Heart left ventricle (tissue), 16 donors: ENCODE measurements around the gene SARS1. TPM values are rescaled to one million over a fixed set of nuclear protein-coding genes. Genes with fewer than 3 reads are reported as not detected.

Source experiments
- ATAC-seq, 4 donors: fragments of 200-7000 bp; cut with Tn5 transposase; one replicate each; pipeline ENCODE4 v1.9.1; 2020 to 2022; ENCODE audit warnings: moderate library complexity in 4 of 4, mild to moderate bottlenecking in 3 of 4, moderate number of reproducible peaks in 1 of 4
- DNase-seq, 5 donors: peaks; one replicate each; pipeline ENCODE4 v3.0.0-alpha.2; 2020
- H3K27ac ChIP-seq, 12 donors: fragments of 200-600 bp; sonication (generic) in 4 of 12; one replicate each; pipeline versions ENCODE4 v1.5.0 to v1.8.0; 2016 to 2022; ENCODE audit warnings: mild to moderate bottlenecking in 2 of 12
- H3K27me3 ChIP-seq, 9 donors: fragments of 200-600 bp; sonication (generic) in 2 of 9; one replicate each; pipeline versions ENCODE4 v1.5.1 to v1.8.0; 2016 to 2022; ENCODE audit warnings: mild to moderate bottlenecking in 3 of 9
- H3K36me3 ChIP-seq, 9 donors: fragments of 200-600 bp; sonication (generic) in 2 of 9; one replicate each; pipeline versions ENCODE4 v1.5.0 to v1.8.0; 2018 to 2022; ENCODE audit warnings: mild to moderate bottlenecking in 2 of 9
- H3K4me1 ChIP-seq, 12 donors: fragments of 200-600 bp; sonication (generic) in 4 of 12; one replicate each; pipeline versions ENCODE4 v1.5.0 to v1.8.0; 2016 to 2022; ENCODE audit warnings: mild to moderate bottlenecking in 3 of 12
- H3K4me3 ChIP-seq, 12 donors: fragments of 200-600 bp; sonication (generic) in 4 of 12; one replicate each; pipeline versions ENCODE4 v1.5.0 to v1.8.0; 2017 to 2022; ENCODE audit warnings: mild to moderate bottlenecking in 9 of 12, moderate library complexity in 4 of 12
- H3K9me3 ChIP-seq, 12 donors: fragments of 200-600 bp; sonication (generic) in 4 of 12; one replicate each; pipeline versions ENCODE4 v1.5.0 to v1.8.0; 2016 to 2022; ENCODE audit warnings: mild to moderate bottlenecking in 1 of 12
- CTCF ChIP-seq, 12 donors: fragments of 200-600 bp; sonication (generic) in 4 of 12; IDR thresholded peaks; one replicate each; pipeline versions ENCODE4 v1.5.0 to v1.8.0; 2018 to 2022; ENCODE audit warnings: antibody characterized with exemption in 12 of 12, mild to moderate bottlenecking in 5 of 12
- POLR2A ChIP-seq, 2 donors: fragments of 450-650 bp; IDR thresholded peaks; one replicate each; pipeline ENCODE4 v1.6.1; 2017; ENCODE audit warnings: antibody characterized with exemption in 2 of 2, mild to moderate bottlenecking in 2 of 2, moderate library complexity in 2 of 2
- WGBS, 4 donors: extraction: QIAGEN DNeasy Blood & Tissue Kit in 2 of 4; methylation state at CpG; one replicate each; pipeline versions ENCODE4 v1.1.5 to v1.1.7; 2013 to 2018; 5-methylcytosine and 5-hydroxymethylcytosine counted together
- intact Hi-C, 10 donors: fragments of 100-400 bp; cut with DNase I; formaldehyde crosslinking; loops; one replicate each; pipeline versions ENCODE4 v1.11.1 to v1.14.2; 2022
- polyA plus RNA-seq, 2 donors: library from polyadenylated mRNA; stranded (reverse); fragments of 200-250 nt; gene quantifications; one replicate each; pipeline ENCODE4 v1.2.3, GENCODE V29; 2013
- total RNA-seq, 9 donors: library from RNA; depleted of rRNA in 2 of 9; stranded (reverse); fragments of >200 nt in 2 of 9; fragmentation: NEBNext Ultra II Directional in 3 of 9; extraction: Animal tissue kit (Norgen Biotek cat#: 25700) in 3 of 9; gene quantifications; one replicate each; pipeline versions ENCODE4 v1.1.0 to v1.2.4, GENCODE V29; 2016 to 2023
- donor health status: ischemic (EF 13 %, LVEDD 7.1; RV severe dilation, severe dysfunction).
- donor health status: healthy with polysubstance abuse.
- donor health status: DM: no; HTN: yes; CAD: no.
- donor health status: DM: no; HTN: no; CAD: no.
- donor health status: ischemic (EF 25% LVEDD 6.9; RV normal size, moderate dysfunction).
- donor health status: ischemic (EF 25% LVEDD 5.7; RV mildly dilated, moderate dysfunction).
- donor health status: healthy.
- donor health status: DM: yes; HTN: yes; CAD: no.
- donor health status: ischemic (EF 35%, LVEDD 5.7; RV mildly dilated, moderate dysfunction).
- donor health status: nonischemic (EF 11% LVEDD 7.7; RV severe dilation, severe dysfunction).
- donor health status: DM: yes; HTN: yes; CAD: no.
- donor health status: PGD.
- donor health status: ischemic (EF 29% LVEDD 5.4; RV normal size, mild dysfunction).
- donor health status: nonischemic (EF 23%, LVEDD 6.1; RV moderate dilation, normal function).

Gene SARS1
- total and polyA plus RNA-seq, 11 donors: 41.1 to 179 (median 102) TPM

- DNase-seq (no peak), ATAC-seq (peak in 1 of 4 donors; percentile 51)
- peak overlapping the region in 1 of 12 donors; percentile 31 for H3K27ac ChIP-seq
- intact Hi-C loops: loop anchor here in 6 of 10 donors (5.0 to 10.0 kb wide), 2 partner anchors 257 to 260 kb away; partner anchors contain the start of gene GPR61 (in 1 of the 6)
- peaks cover 0 to 7% (median 1%) of the 10 kb centered on the region in 12 donors for H3K4me1 ChIP-seq
- H3K36me3 ChIP-seq: peaks cover 0 to 6% (median 0%) of the 10 kb centered on the region in 9 donors
- no peak overlapping the region for H3K4me3 ChIP-seq
- no peaks in the 10 kb centered on the region for H3K27me3 ChIP-seq
- WGBS, 4 donors: 76 to 82% (median 81%) methylated on average over 23 to 24 of the region's 24 CpGs
- H3K9me3 ChIP-seq: no peaks in the 10 kb centered on the region
- no peak for TF ChIP-seq CTCF (IDR thresholded peaks at IDR 0.05)
- TF ChIP-seq POLR2A (IDR thresholded peaks at IDR 0.05): no peak
These were observed 61.1 kb downstream of the SARS1 start for GRCh38 chr1:109274533-109275476.

GRCh38 chr1:109275706-109276345, 62.1 kb downstream of the SARS1 start:
- H3K27ac ChIP-seq: no peak overlapping the region
- DNase-seq: no peak

GRCh38 chr1:109277434-109278204, 63.9 kb downstream of the SARS1 start:
- H3K27ac ChIP-seq: no peak overlapping the region
- peaks cover 0 to 9% (median 0%) of the 10 kb centered on the region in 9 donors for H3K36me3 ChIP-seq
- no peaks in the 10 kb centered on the region for H3K9me3 ChIP-seq
- H3K27me3 ChIP-seq: no peaks in the 10 kb centered on the region
- intact Hi-C loops: loop anchor here in 9 of 10 donors (1.0 to 10.0 kb wide), 7 partner anchors 121 to 257 kb away; partner anchors contain the start of gene GPR61 (in 1 of the 9)
- H3K4me1 ChIP-seq: peaks cover 0 to 24% (median 7%) of the 10 kb centered on the region in 12 donors
- peak; percentile 79 to 93 (median 88) for TF ChIP-seq CTCF (IDR thresholded peaks at IDR 0.05)
- no peak for TF ChIP-seq POLR2A (IDR thresholded peaks at IDR 0.05)
- WGBS, 4 donors: 68 to 75% (median 74%) methylated on average over 6 to 7 of the region's 7 CpGs
- peak; percentile 42 to 81 (median 76) for ATAC-seq
- peak; percentile 71 to 87 (median 76) for DNase-seq
- no peak overlapping the region for H3K4me3 ChIP-seq

More at GRCh38 chr1:109275706-109276345, 62.1 kb downstream of the SARS1 start:
- peaks cover 0 to 9% (median 0%) of the 10 kb centered on the region in 9 donors for H3K36me3 ChIP-seq
- ATAC-seq: no peak
- WGBS, 4 donors: 53 to 69% (median 58%) methylated on average over 9 of the region's 9 CpGs
- H3K4me3 ChIP-seq: no peak overlapping the region
- intact Hi-C loops: loop anchor here in 8 of 10 donors (2.0 to 10.0 kb wide), 4 partner anchors 123 to 259 kb away; partner anchors contain the start of gene GPR61 (in 1 of the 8)
- no peaks in the 10 kb centered on the region for H3K27me3 ChIP-seq
- peaks cover 0 to 7% (median 1%) of the 10 kb centered on the region in 12 donors for H3K4me1 ChIP-seq
- TF ChIP-seq CTCF (IDR thresholded peaks at IDR 0.05): no peak
- TF ChIP-seq POLR2A (IDR thresholded peaks at IDR 0.05): no peak
- no peaks in the 10 kb centered on the region for H3K9me3 ChIP-seq
